Chondrocyte (in vitro differentiated cells): ENCODE results near the gene FGD4. TPM values are rescaled to one million over a fixed set of nuclear protein-coding genes. Genes with fewer than 3 reads are reported as not detected.

Experiments used
- DNase-seq: peaks from one replicate; pipeline ENCODE4 v3.0.0; 2021; ENCODE audit warnings: mixed read lengths, low spot score
- H3K27ac Mint-ChIP-seq: one replicate; pipeline ENCODE4 v1.8.0; 2021; ENCODE audit warnings: mild to moderate bottlenecking, moderate library complexity, mixed read lengths; ENCODE audit not compliant: unreplicated experiment
- H3K27me3 Mint-ChIP-seq: 2 replicates; pipeline ENCODE4 v1.8.0; 2021; ENCODE audit warnings: low read depth, mixed read lengths
- H3K36me3 Mint-ChIP-seq: 2 replicates; pipeline ENCODE4 v1.8.0; 2021; ENCODE audit warnings: low read depth, mixed read lengths
- H3K4me1 Mint-ChIP-seq: 2 replicates; pipeline ENCODE4 v1.8.0; 2021; ENCODE audit warnings: low read depth, mild to moderate bottlenecking, mixed read lengths
- H3K4me3 Mint-ChIP-seq: one replicate; pipeline ENCODE4 v1.8.0; 2021; ENCODE audit warnings: mild to moderate bottlenecking, moderate library complexity, mixed read lengths; ENCODE audit not compliant: unreplicated experiment
- H3K9me3 Mint-ChIP-seq: 2 replicates; pipeline ENCODE4 v1.8.0; 2021; ENCODE audit warnings: low read depth, mixed read lengths
- CTCF ChIP-seq: fragments of 200-600 bp; sonication (generic); IDR thresholded peaks from 2 replicates; pipeline ENCODE4 v1.5.0; 2021; ENCODE audit warnings: antibody characterized with exemption, mild to moderate bottlenecking, moderate library complexity
- total RNA-seq: library from RNA; stranded (reverse); gene quantifications from 3 replicates; pipeline ENCODE4 v1.2.1, GENCODE V29; 2021

Gene FGD4
- total RNA-seq, 1 donor from 2014 or later, result 8.7 TPM

DNA sequence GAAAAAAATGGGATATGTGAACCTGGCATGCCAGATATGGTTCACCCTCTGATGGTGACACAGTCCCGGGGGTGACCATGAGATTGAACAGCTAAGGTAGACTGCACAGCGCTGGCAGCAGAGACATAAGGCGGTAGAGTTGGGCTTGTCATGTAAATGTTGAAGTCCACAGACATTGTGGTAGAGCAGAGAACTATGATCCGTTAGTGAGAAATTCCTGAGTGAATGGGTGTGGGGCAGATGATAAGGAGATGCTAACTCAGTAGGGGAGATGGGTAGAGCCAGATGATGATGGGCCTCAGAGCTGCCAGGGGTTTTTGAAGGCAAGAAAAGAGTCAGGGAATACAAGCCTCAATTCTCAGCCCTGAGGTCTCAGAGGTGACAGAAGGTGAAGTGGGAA, 228.6 kb downstream of the FGD4 start:
- Mint-ChIP-seq H3K36me3 (peaks cover 12% of the 10 kb centered on the region), H3K9me3 (no peaks in the 10 kb centered on the region), H3K27me3 (no peaks in the 10 kb centered on the region), H3K27ac (no peak overlapping the region), H3K4me3 (no peak overlapping the region), H3K4me1 (no peaks in the 10 kb centered on the region)
- no peak for DNase-seq
- no peak for TF ChIP-seq CTCF

- DNase-seq, result no peak
- no peak for TF ChIP-seq CTCF
- Mint-ChIP-seq H3K4me1 (no peaks in the 10 kb centered on the region), H3K4me3 (no peak overlapping the region), H3K9me3 (no peaks in the 10 kb centered on the region), H3K27ac (no peak overlapping the region), H3K36me3 (peaks cover 11% of the 10 kb centered on the region), H3K27me3 (no peaks in the 10 kb centered on the region)
Measured at GRCh38 chr12:32641287-32641901, 242.0 kb downstream of the FGD4 start.

GRCh38 chr12:32644431-32644830, 245.1 kb downstream of the FGD4 start:
- H3K36me3 Mint-ChIP-seq, result peaks cover 2% of the 10 kb centered on the region
- no peaks in the 10 kb centered on the region for H3K27me3 Mint-ChIP-seq
- no peak overlapping the region for H3K27ac Mint-ChIP-seq
- TF ChIP-seq CTCF, result no peak
- no peaks in the 10 kb centered on the region for H3K9me3 Mint-ChIP-seq
- H3K4me1 Mint-ChIP-seq, result no peaks in the 10 kb centered on the region
- no peak overlapping the region for H3K4me3 Mint-ChIP-seq
- DNase-seq, result no peak

DNA sequence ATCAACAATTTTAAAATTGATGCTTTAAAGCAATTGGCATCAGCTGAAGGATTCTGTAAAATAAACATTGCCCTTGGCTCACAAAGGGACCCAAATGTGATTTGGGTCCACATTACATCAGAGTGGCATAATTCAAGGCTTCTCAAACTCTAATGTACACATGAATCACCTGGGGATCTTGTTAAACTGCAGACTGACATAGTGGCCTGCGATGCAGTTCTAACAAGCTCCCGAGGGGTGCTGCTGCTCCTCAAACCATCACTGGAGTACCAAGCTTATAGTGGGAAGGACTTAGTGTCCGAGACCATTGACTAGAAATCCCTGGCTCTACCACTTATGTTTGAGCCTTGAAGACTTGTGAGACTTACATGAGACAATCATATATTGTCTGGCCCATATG, 247.9 kb downstream of the FGD4 start:
- no peaks in the 10 kb centered on the region for H3K27me3 Mint-ChIP-seq
- H3K36me3 Mint-ChIP-seq, result no peaks in the 10 kb centered on the region
- no peaks in the 10 kb centered on the region for H3K9me3 Mint-ChIP-seq
- H3K4me1 Mint-ChIP-seq, result peaks cover 4% of the 10 kb centered on the region
- no peak overlapping the region for H3K27ac Mint-ChIP-seq
- DNase-seq, result no peak
- H3K4me3 Mint-ChIP-seq, result no peak overlapping the region
- TF ChIP-seq CTCF, result no peak

GRCh38 chr12:32650508-32650907, 251.2 kb downstream of the FGD4 start:
- no peak overlapping the region for H3K4me3 Mint-ChIP-seq
- H3K4me1 Mint-ChIP-seq, result peaks cover 4% of the 10 kb centered on the region
- no peak for TF ChIP-seq CTCF
- no peaks in the 10 kb centered on the region for H3K36me3 Mint-ChIP-seq
- H3K9me3 Mint-ChIP-seq, result no peaks in the 10 kb centered on the region
- no peak for DNase-seq
- H3K27me3 Mint-ChIP-seq, result no peaks in the 10 kb centered on the region
- no peak overlapping the region for H3K27ac Mint-ChIP-seq
